Esophagus squamous epithelium (tissue), 4 donors: ENCODE results near the gene RBMS3.

ENCODE experiments used
- CTCF ChIP-seq, 6 experiments: fragments of 450-650 bp in 4 of 6; fragments of 200-600 bp in 2 of 6; sonication (generic) in 2 of 6; IDR thresholded peaks; one replicate each; pipeline ENCODE4 v1.5.1; 2016 to 2019; ENCODE audit warnings: antibody characterized with exemption in 6 of 6, mild to moderate bottlenecking in 4 of 6, moderate library complexity in 4 of 6
- POLR2A ChIP-seq, 4 donors: fragments of 450-650 bp; IDR thresholded peaks; one replicate each; pipeline ENCODE4 v1.6.1; 2017; ENCODE audit warnings: antibody characterized with exemption in 4 of 4, mild to moderate bottlenecking in 4 of 4, moderate library complexity in 3 of 4

GRCh38 chr3:29291982-29292363 is 11.1 kb downstream of the RBMS3 start:
- TF ChIP-seq POLR2A (IDR thresholded peaks at IDR 0.05) (no peak), CTCF (IDR thresholded peaks at IDR 0.05) (no peak)
